H54 (cell line): ENCODE measurements around the gene HSD11B1L.

Source experiments
- DNase-seq: peaks from one replicate; pipeline ENCODE4 v3.0.0; 2011; ENCODE audit warnings: low spot score, mixed read lengths; ENCODE audit not compliant: insufficient read length
- FAIRE-seq: peaks from 3 replicates; lab custom pipeline; 2011; peaks lifted over from hg19 to GRCh38; lab: Jason Lieb, UNC
- POLR2A ChIP-seq: IDR thresholded peaks from 2 replicates; pipeline ENCODE4 v1.6.1; 2011; ENCODE audit warnings: low read depth, mild to moderate bottlenecking, low read length

Gene HSD11B1L

GRCh38 chr19:5676105-5676771 lies 4.6 kb upstream of the HSD11B1L start:
- no peak for TF ChIP-seq POLR2A
- FAIRE-seq (no peak), DNase-seq (no peak)

DNA sequence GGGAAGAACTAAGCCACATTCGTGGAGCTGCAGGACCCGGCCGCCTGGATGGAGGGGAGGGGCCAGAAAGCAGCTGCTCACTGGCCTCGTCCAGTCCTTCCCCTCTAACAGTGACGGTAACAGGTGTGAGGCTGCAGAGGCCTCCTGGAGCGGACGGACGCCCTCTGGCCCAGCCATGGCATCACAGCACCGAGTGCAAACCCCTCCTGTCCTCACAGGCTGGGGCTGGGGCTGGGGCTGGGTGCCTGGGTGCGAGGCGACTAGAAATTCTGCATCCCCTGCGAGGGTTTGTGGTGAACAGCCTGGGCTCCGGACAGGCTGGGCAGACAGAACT lies 4.1 kb upstream of the HSD11B1L start:
- FAIRE-seq (no peak), DNase-seq (no peak)
- TF ChIP-seq POLR2A, result no peak

DNA sequence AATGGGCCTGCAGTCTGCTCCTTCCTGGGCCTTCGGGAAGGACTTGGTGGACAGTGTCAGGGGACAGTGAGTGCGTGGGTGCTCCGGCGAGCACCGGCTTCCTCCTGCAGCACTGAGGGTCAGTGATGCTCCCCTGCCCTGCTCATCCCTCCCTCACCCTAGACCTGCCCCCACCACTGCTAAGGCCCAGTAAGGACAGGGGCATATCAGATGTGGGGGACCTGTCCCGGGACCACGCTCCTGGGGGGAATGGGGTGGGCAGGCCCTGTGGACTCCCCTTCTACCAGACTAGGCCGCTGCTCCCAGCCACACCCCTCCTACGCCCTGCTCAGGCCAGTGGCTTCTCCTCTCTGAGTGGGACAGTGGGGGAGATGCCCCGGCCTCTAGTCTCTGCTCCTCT lies 3.7 kb upstream of the HSD11B1L start:
- TF ChIP-seq POLR2A, result no peak
- DNase-seq (no peak), FAIRE-seq (no peak)

DNA sequence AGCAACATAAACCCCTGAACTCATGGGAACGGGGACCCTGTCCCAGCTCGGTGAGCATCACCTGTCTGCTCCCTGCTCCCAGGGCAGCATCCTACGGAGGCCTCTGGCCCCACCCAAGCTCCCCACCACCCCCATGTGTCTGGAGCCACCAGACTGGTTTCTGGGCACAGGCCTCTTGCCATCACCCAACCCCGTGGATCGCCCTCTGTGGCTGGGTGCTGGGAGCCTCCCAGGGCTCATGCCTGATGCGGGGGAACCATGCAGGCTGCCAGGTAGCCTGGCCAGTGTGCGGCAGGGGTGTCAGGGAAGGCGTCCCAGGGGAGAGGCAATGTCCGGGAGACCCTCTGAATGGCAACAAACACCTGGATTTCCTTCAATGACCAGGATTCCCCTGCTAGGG lies 3.2 kb upstream of the HSD11B1L start:
- FAIRE-seq, result no peak

GRCh38 chr19:5678071-5678718 lies 2.6 kb upstream of the HSD11B1L start:
- no peak for DNase-seq
- TF ChIP-seq POLR2A, result no peak
- FAIRE-seq, result no peak

More for the DNA sequence above, 3.2 kb upstream of the HSD11B1L start:
- no peak for TF ChIP-seq POLR2A
- DNase-seq, result no peak

DNA sequence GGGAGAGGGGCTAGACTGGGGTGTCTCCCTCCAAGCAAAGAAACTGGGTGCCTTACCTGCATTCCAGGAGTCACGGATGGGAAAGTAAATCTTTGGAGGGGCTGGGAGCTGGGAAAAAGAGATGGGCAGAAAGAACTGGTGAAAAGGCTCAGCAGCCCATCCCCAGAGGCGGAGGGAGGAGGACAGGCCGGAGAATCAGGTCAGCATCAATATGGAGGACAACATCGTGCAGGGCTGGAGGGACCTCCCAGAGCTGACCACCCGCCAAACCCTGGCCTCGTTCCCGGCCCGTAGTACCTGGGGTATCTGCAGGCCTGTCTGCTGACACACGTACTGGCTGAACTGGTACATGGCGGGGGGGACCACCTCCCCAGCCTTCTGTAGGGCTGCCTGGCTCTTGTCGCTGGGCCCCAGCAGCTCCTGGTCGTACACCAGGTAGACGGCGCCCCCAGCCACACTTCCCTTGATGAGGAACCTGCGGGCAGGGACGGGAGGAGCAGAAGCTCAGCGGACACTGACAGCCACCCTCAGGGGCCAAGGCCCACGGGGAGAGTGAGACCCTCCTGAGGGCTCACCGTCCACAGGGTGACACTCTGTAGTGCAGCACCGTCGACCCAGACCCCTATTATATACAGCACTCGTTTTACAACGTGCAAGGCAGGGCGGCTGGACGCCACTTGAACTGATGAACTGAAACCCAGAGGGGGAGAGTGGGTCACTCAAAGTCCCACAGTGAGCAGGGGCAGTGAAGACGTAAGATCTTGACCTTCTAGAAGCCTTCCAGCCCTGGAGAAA lies 1.3 kb upstream of the HSD11B1L start:
- no peak for DNase-seq
- FAIRE-seq, result no peak
- no peak for TF ChIP-seq POLR2A

DNA sequence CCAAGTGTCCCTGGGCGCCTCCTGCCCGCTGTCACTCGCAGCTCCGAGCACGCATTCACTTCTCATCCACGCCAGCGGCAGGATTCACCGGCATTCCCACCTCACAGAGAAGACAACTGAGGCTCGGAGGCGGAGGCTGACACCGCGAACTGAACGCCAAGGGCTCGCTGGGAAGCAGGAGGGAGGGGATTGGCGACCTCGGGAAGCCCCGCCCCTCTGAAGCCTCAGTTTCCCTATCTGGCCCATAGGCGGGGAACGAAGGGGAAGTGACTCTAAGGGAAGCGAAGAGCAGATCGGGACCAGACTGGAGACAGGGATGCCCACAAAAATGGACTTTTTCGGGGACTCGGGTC lies 767 bp upstream of the HSD11B1L start:
- no peak for TF ChIP-seq POLR2A

DNA sequence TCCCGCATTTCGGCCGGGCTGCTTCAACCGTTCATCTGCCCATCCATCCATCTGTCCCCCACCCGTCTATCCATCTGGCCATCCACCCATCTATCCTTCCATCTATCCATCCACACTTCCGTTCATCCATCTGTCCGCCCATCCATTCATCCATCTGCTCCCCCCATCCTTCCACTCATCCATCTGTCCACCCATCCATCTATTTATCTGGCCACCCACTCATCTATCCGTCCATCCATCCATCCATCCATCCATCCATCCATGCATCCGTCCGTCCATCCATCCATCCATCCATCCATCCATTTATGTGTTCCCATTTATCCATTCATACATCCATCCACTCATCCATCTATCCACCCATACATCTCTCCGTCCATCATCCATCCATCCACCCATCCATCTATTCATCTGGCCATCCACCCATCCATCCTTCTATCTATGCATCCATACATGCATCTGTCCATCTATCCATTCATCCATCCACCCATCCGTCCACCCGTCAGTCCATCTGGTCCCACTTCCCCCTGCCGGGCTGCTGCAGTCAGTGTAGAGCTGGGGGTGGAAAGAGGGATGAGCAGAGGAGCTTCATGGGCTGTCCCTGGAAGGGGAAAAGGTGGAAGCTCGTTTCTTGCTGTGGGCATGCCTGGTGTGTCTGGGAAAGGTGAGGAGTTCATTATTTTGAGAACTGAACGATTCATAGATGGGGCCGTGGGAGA lies 722 bp downstream of the HSD11B1L start:
- no peak for TF ChIP-seq POLR2A
- DNase-seq, result no peak
- FAIRE-seq, result no peak

More for the DNA sequence above, 767 bp upstream of the HSD11B1L start:
- FAIRE-seq (no peak), DNase-seq (no peak)

- no peak for FAIRE-seq
- no peak for TF ChIP-seq POLR2A
- DNase-seq, result no peak
Observed at GRCh38 chr19:5682107-5682482, 1.3 kb downstream of the HSD11B1L start.

GRCh38 chr19:5683177-5683886 lies 2.5 kb downstream of the HSD11B1L start:
- no peak for DNase-seq
- no peak for FAIRE-seq
- no peak for TF ChIP-seq POLR2A

DNA sequence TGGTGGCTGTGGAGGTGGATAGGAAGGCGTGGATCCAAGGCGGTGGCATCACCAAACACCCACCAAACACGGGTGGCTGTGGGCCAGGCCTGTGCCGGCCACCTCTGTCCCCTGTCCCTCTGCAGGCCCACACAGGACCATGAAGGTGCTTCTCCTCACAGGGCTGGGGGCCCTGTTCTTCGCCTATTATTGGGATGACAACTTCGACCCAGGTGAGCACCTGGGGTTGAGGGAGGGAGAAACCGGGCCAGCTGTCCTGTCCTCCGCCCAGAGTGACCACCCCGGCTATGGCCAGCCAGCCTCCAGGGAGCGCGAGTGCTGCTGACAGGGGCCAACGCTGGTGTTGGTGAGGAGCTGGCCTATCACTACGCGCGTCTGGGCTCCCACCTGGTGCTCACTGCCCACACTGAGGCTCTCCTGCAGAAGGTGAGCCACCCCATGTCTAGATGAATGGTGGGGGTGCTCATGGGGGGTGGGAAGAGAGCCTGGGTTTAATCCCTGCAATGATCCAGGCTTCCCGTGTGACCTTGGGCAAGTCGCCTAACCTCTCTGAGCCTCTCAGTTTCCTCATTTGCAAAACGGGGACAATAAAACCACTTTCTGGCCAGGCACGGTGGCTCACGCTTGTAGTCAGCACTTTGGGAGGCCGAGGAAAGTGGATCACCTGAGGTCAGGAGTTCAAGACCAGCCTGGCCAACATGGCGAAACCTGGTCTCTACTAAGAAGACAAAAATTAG lies 4.0 kb downstream of the HSD11B1L start:
- FAIRE-seq (no peak), DNase-seq (no peak)
- no peak for TF ChIP-seq POLR2A

- no peak for FAIRE-seq
- TF ChIP-seq POLR2A, result no peak
- no peak for DNase-seq
Observed at GRCh38 chr19:5686326-5686646, 5.5 kb downstream of the HSD11B1L start.
